Amniotic stem cell (primary cell): ENCODE results near the gene PTPN20.
"Not testable (repeated sequence)": the region's sequence is repeated elsewhere in the genome, so short reads cannot be mapped to it uniquely, and the experiment has no call there.

Experiments used
- DNase-seq: peaks from one replicate; lab custom pipeline; 2025; lab: John Stamatoyannopoulos, UW

PTPN20 gene, protein sequence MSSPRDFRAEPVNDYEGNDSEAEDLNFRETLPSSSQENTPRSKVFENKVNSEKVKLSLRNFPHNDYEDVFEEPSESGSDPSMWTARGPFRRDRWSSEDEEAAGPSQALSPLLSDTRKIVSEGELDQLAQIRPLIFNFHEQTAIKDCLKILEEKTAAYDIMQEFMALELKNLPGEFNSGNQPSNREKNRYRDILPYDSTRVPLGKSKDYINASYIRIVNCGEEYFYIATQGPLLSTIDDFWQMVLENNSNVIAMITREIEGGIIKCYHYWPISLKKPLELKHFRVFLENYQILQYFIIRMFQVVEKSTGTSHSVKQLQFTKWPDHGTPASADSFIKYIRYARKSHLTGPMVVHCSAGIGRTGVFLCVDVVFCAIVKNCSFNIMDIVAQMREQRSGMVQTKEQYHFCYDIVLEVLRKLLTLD

DNA sequence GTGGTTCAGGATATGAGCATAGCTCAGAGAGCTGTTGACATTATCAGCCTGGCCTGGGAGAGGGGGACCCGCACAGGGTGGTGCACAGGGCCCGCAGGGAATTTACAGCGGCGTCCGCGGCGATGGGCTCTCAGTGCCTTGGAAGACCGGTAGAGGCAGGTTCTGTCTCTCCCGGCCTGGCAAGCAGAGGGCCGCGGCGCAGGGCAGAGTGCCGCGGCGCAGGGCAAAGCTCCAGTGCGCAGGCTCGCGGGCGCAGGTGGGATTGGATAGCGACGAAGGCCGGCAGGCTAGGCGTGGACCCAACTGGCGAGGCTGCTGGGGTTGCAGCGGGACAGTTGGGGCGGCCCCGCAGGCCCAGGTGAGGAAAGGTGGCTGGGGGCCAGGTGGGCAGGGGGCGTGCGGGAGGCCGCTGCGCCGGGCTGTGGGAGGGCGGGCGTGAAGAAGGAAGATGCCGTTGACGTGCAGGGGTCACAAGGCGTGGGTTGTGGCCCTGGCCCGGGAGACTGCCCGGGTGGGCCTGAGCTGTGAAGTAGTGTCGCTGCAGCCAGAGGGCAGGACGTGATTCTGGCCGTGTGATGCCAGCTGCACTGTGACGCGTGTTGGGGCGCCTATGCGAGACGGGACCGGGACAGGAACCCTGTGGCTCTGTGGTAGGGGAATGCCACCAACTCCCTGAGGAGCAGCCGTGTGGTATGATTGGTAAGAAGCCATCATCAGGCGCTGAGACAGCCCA is at the start of gene PTPN20:
Gene PTPN20 (plus strand): TSS at position 285 of the 733 bp plus-strand sequence. CDS start 21,072 bp downstream, outside the sequence.
- DNase-seq: not testable (repeated sequence)

DNA sequence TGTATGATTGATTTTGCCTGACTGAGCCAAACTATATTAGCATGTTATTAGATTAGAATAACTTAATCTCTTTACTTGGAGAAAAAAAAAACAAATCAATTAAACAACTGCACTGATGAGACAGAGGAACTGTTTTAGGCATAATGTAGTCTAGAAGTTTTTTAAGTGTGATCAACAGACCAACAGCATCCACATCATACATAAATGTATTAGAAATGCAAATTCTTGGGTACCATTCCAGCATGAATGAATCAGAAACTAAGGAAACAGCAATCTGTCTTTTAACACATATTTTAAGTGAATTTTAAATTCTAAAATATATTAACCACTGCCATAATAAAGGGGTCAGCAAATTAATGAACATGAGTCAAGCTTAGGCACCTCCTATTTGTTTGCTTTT is 41.5 kb upstream of the PTPN20 start:
- DNase-seq: not testable (repeated sequence)

DNA sequence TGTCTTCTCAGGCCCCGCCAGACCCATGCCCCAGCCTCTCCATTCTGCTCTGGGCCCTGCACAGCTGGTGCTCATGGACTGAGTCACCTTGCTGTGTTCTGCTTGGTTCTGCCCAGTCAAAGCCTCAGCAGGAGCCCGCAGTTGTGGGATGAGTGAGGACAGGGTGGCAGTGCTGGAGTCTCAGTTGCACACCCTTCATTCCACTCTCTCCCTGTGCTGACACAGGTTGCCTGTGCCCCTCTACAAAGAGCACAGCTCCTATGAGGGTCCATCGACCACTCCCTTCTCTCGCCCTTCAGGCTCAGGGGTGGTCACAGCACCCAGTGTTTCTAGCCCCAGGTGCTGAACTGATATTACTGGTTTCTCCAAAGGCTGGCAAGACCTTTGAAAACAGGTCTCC is 39.6 kb upstream of the PTPN20 start:
- not testable (repeated sequence) for DNase-seq

DNA sequence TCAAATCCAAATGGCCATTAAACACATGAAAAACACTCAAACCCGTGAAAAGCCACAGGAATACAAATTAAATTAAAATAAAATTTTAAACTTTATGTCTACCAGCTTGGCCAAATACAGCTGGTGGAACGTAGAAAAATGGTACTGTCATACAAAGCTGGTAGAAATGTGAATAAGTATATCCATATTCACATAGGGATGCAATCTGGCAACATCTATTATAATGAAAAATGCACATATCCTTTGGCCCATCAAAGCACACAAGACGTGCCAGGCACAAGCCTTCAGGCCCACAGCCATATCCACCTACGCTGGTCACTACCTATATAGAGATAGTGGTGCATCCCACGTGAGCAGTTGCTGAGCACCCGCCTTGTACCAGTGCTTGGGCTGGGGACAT is 35.9 kb upstream of the PTPN20 start:
- DNase-seq: not testable (repeated sequence)

DNA sequence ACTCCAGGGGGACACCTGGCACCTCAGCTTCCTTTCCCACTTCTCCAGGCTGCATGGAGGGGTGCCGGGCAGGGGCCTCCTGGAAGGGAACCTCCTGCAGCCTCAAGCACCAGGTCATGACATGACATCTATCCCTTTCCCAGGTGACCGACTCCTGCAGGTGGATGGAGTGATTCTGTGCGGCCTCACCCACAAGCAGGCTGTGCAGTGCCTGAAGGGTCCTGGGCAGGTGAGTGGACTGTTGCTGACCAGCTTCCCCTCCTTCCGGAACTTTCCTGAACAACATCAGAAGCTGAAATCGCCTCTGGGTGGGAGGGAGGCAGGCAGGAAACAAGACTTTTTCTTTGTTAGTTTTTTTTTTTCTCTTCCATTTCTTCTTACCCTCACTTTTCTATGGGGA is 34.5 kb upstream of the PTPN20 start:
- not testable (repeated sequence) for DNase-seq

DNA sequence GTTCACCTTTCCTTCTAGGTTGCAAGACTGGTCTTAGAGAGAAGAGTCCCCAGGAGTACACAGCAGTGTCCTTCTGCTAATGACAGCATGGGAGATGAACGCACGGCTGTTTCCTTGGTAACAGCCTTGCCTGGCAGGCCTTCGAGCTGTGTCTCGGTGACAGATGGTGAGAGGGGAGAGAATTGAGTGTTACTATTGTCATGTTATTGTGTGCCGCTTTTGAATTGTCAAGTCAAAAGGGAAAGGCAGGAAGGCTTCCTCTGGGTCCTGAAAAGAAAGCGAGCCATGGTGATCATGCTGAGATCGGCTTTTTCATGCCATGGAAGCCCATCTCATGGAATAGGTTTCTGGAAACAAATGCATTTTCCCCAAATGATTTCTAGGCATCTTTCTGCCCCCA is 32.5 kb upstream of the PTPN20 start:
- not testable (repeated sequence) for DNase-seq

DNA sequence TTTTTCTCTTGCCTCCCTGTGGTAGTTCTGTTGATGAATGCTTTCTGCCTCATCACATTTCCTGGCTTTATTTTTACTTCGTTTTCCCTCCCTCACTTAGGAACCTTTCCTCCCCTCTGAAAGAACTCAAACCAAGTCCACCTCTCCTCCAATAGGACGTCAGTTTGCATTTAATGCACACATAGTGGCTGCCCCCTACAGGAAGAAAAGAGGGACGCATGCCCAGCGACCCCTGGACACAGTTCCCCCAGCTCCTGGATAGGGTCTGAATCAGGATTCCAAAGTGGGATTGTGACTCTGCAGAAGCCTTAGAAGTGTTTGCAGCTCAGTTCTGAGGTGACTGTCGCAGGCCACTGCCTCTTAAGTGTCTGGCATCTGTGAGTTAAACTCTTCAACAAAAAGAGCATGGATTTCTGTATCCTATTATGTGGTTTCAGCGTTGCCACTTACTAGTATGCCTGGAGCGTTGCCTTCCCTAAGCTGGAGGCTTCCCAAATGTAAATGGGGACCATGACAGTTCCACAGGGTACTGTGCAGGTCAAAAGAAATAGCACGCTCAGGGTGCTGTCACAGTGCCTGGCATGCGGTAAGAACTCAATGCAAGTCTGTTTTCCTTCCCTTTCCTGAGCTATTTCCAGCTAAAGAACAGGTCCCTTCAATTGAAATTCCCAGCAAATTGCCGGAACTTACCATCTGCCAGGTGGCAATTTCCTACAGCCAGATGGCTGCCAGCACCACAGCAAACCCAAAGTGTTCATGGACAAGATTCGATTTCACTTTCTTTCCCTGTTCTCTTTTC is 20.2 kb upstream of the PTPN20 start:
- not testable (repeated sequence) for DNase-seq

DNA sequence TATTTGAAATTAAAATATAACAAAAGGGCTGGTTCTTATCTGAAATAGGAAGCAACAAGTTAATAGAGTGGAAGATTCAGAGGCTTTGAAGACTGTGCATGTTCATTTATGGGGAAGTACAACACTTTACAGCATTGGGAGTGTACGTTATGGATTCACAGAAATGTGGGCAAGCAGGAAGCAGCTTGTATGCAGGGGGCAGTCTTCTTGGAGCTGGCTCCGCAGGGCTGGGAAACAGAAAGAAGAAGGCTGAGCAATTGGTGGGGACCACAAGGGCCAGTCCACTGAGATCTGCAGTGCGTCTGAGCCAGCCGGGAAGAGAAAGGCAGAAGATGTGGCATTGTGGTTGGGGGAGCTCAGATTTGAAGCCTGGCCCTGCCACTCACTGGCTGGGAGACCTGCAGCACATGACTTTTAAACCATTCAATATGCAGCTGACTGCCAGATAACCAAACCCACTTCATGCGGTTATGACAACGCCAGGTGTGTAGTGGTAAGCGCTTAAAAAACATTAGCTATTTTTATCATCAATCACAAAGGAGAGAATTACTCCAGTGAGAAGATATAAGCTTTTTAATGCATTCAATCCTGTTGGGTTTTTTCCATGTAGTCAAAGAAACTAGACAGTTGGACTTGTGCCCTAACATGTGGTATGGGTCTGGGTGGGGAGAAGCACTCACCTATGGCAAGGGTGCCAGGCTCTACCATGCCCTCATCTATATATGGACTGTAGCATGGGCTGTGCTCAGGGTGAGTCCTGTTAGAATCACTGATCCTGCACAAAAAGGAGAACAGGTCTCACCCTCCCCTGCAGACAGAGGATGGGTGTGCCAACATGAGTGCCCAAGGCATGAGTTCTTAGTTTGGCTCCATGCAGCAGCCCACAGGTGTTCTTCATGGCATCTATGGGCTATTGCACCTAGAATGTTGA is 14.2 kb upstream of the PTPN20 start:
- DNase-seq: not testable (repeated sequence)

DNA sequence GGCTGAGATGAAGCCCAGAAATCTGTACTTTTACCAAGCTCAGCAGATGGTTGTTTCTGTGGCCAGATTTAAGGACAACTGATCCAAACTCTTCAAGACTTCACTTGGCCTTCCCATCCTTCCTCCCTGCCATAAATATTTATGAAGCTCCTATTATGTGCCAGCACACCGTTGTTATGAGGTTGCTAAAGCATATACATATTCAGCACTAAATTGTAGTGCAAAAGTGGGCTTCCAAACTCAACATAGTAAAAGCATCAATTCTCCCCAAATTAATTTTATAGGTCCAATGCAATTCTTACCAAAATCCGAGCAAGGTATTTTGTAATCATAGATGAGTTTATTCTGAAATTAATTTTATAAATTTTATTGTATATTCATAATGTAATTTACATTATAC is 10.0 kb upstream of the PTPN20 start:
- not testable (repeated sequence) for DNase-seq

DNA sequence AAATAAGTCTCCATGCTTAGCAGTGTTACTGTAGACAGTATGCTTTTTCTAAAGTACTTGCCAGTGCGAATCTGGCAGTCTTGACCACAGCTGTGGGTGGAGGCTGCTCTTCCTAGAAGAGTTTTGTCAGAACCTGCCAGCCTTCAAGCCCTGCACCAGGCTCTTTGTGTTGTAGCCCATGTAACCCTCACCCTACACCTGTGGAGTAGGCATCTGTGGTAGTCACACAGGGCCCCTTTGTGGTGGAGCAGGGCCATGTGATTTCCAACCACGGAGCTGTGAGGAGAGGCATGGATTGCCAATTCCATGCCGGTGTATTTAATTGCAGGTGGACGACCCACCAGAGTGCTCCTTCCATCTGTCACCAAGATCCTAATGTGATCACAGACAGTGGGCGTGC is 7.4 kb upstream of the PTPN20 start:
- DNase-seq: not testable (repeated sequence)

DNA sequence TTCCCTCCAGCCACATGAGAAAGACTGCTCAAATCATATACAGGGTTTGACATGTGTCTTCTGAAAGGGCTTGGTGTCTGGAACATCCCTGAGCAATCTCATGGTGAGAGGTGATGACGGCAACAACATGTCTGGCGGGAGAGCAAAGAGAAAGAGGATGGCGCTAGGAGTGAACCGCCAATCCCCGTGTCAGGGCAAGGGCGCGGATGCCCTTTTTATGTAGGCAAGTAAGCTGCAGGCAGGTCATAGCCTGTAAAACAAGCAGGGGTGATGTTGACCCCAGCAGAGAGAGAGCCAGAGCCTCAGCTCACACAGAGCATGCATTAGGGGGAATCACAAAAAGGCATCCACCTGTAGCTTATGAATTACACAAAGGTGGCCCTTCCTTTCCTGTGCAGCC is 4.9 kb upstream of the PTPN20 start:
- not testable (repeated sequence) for DNase-seq

DNA sequence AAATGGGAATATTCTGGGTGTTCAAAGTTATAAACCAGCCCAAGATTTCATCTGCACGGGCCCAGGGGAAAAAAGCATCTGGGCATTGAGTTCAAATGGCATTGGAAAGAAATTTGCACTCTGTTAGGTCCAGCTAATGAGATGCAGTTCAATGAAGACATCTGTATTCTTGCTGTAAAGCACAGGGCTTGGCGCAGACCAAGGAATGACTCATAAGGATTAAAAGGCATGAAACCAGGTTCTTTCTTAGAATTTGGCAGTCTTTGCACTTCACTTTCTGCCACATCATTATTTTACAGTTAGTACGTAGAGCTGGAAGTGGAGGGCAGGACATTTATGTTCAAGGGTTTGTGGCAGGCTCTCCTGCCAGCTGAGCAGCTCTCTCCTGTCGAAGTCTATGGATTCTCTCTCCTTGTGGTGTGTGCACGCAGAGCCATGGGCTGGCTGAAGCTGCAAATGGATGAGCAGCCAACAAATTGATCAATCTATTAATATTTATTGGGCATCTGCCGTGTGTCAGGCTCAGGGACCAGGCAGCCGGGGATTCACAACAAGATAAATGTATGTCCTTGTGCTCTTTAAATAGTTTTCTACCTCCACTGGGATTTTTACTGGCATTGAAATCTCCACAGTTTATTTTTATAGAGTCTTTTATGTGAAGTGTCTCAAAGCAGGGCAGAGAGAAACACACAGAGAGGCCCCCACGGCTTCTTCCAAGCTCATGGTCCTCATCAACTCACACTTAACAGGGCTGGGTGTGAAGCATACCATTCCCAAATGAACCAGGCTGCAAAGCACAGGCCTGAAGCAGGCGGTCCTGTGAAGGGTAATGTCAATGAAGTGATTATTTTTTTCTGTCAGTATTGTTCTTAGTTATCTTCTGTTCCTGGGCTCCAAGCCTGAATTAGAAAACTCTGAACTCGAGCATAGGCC is 3.8 kb upstream of the PTPN20 start:
- DNase-seq: not testable (repeated sequence)

DNA sequence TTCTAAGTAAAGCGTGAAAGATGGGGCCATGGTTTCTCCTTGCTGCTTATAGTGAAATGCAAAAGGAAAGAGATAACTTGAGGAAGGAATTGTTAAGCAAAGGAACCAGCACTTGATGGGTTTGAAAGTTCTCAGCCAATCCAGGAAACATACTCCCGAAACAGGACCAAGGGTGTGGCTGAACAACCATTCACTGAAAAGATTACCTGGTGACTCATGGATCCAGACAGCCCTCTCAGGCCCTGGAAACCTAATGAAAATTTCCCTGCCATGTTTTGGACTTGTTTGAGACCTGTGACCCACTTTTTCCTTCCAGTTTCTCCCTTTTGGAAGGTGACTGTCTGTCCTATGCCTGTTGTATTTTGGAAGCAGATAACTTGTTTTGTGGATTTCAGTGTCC is 11.3 kb downstream of the PTPN20 start:
- DNase-seq: not testable (repeated sequence)

DNA sequence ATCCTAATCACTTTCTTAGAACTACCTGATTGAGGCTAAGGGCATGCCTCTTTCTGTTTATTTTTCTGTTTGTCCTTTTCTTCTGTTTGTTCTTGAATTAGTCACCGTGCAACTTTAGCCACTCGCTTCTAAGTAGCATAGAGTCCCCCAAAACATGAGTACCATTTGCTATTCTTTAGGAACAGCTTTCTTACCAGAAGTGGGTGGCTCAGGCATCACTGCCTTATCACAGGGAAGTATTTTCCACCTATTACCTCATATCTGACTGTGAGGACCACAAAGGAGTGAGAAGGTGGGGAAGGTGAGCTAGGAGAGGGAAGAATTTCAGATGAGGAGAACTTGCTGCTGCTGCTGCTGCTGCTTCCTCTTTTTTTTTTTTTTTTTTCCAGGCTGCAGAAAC is 13.9 kb downstream of the PTPN20 start:
- DNase-seq: not testable (repeated sequence)

DNA sequence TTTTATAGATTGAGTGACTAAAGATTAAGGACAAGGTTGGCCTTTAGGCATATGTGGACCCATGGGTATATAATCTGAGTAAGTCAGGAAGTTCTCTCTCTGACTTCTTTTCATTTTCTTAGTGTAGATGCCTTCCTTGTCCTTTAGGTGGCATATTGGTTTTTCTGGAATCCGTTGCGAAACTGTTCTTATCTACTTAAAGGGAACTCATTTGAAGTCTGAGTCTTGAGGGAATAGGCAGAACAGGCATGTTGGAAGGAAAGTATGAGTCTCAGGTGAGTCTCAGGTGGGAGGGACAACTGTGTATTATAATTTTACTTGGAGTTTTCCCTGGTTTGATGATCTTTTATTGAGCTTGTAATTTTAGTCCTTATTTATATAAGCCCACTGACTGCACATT is 14.6 kb downstream of the PTPN20 start:
- DNase-seq: not testable (repeated sequence)

DNA sequence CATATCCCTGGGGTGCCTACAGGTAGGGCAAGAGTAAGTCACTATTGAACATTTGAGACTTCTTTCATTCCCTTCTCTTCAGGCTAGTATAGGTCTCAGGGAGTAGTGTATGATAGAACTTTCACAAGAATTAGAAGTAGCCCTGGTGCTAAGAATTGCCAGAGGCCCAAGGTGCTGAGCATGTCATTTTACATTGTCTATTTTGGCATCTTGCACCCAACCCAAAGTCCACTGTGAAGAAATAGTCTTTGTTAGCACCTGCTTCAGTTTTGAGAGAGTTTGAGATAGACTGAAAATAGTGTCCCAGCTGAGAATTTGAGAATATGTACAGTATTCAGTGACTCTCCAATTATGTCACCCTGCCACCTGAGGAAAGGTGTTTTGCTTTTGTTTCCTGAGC is 17.6 kb downstream of the PTPN20 start:
- DNase-seq: not testable (repeated sequence)

DNA sequence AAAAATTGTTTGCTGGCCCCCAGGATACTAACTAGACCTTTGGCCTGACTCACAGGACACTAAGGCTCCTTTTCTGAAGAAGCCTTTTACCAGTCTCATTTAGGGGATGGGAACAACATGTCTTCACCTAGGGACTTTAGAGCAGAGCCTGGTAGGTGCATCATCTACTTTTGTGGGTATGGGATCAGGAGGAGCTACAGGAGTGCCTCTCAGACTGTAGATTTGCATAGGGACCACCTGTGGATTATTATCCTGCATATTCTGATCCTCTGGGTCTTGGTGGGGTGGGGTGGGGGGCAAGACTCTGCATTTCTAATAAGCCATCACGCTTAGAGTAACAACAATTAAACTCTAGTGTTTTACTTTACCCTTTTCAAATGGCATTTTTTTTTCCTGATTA is 21.2 kb downstream of the PTPN20 start:
- not testable (repeated sequence) for DNase-seq

DNA sequence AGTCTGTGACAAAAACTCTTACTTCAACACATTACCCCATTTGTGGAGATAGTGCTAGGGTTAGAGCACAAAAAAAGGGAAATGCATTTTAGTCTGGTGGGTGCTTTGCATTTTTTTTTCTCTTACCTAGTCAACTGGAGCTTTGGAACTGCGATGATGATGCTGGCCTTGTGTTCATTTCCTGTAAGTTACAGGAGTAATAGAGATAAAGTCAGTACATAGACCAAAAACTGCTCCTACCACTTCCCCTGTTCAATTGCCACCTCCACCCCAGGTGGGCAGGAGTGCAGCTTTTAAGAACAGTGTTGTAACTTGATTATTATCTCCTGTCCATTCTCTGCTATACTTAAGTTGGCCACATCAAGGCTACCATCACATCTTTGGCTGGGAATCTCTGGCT is 29.9 kb downstream of the PTPN20 start:
- DNase-seq: not testable (repeated sequence)

DNA sequence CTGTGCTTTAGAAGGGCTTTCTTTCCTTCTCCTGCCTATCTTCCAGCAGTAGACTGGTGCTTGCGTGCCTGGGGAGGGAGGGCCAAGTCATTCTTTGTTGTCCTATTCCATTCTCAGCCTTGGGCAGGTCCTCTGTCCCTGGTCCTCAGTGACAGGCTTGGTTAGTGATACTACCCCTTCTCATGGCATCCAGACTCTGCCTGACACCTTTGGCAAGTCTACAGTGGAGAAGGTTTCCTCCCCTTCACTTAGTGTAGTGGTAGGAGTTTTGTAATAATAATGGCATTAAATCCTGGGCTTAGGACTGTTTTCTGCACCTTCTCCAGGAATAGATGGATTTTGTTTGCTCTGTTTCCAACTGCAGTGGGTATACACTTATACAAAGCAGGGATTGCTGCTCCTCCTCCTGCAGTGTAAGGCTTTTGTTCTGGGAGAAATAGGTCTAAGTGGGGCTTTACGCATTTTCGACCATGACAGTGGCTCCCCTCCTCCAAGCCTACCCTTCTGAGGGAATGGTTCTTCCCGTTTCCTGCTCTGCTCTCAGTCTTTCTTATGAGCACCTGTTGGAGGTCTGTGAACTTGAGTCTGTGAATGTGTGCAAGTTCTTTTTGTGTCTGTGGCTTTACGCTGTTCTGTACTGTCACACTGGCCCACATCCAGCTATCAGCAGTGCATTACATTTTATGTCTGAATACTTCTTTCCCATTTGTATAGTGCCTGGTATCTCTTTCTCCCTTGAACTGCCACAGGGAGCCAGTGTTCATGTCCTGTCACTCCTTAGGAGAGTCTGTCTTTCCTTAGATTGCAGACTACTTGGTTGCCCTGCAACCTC is 37.7 kb downstream of the PTPN20 start:
- not testable (repeated sequence) for DNase-seq
